Mesothelial cell of epicardium (in vitro differentiated cells): ENCODE results near the gene ARHGDIG. TPM values are rescaled to one million over a fixed set of nuclear protein-coding genes. Genes with fewer than 3 reads are reported as not detected.

ENCODE experiments used
- total RNA-seq: library from RNA; stranded (reverse); gene quantifications from 3 replicates; pipeline ENCODE4 v1.2.1, GENCODE V29; 2021

The ARHGDIG gene
- total RNA-seq, 1 donor from 2014 or later, result 3.6 TPM

Other genes starting within 250 kb of the ARHGDIG start
- gene POLR3K, start 227.0 kb upstream of the ARHGDIG start, total RNA-seq, result 8.7 to 9.2 TPM (median 9.1 TPM) in 3 replicates
- 33.1 to 34.8 TPM (median 33.9 TPM) in 3 replicates for gene SNRNP25, start 226.8 kb upstream of the ARHGDIG start, total RNA-seq
- 73.5 to 81.2 TPM (median 73.5 TPM) in 3 replicates for gene RHBDF1, start 208.0 kb upstream of the ARHGDIG start, total RNA-seq
- 43.4 to 44.7 TPM (median 44.2 TPM) in 3 replicates for gene MPG, start 202.4 kb upstream of the ARHGDIG start, total RNA-seq
- gene NPRL3, start 141.9 kb upstream of the ARHGDIG start, total RNA-seq, result 43.5 to 45.8 TPM (median 44.5 TPM) in 3 replicates
- gene HBZ, start 127.9 kb upstream of the ARHGDIG start, total RNA-seq, result not detected in 3 replicates
- not detected in 3 replicates for gene HBM, start 114.6 kb upstream of the ARHGDIG start, total RNA-seq
- gene HBA2, start 107.7 kb upstream of the ARHGDIG start, total RNA-seq, result not detected in 3 replicates
- not detected in 3 replicates for gene HBA1, start 103.9 kb upstream of the ARHGDIG start, total RNA-seq
- gene HBQ1, start 100.1 kb upstream of the ARHGDIG start, total RNA-seq, result 0.60 to 1.1 TPM (median 0.91 TPM) in 3 replicates
- 191 to 203 TPM (median 193 TPM) in 3 replicates for gene LUC7L, start 51.1 kb upstream of the ARHGDIG start, total RNA-seq
- gene FAM234A, start 45.8 kb upstream of the ARHGDIG start, total RNA-seq, result 133 to 137 TPM (median 137 TPM) in 3 replicates
- 3.4 to 4.0 TPM (median 3.5 TPM) in 3 replicates for gene RGS11, start 4.6 kb upstream of the ARHGDIG start, total RNA-seq
- 2.1 to 3.3 TPM (median 2.7 TPM) in 3 replicates for gene PDIA2, start 2.6 kb downstream of the ARHGDIG start, total RNA-seq
- 31.1 to 34.0 TPM (median 33.2 TPM) in 3 replicates for gene AXIN1, start 72.1 kb downstream of the ARHGDIG start, total RNA-seq
- 75.3 to 75.9 TPM (median 75.9 TPM) in 3 replicates for gene MRPL28, start 89.9 kb downstream of the ARHGDIG start, total RNA-seq
- gene PGAP6, start 101.4 kb downstream of the ARHGDIG start, total RNA-seq, result 48.6 to 51.4 TPM (median 49.0 TPM) in 3 replicates
- 252 to 258 TPM (median 253 TPM) in 3 replicates for gene NME4, start 116.6 kb downstream of the ARHGDIG start, total RNA-seq
- gene DECR2, start 121.3 kb downstream of the ARHGDIG start, total RNA-seq, result 29.3 to 35.4 TPM (median 31.2 TPM) in 3 replicates
- gene RAB11FIP3, start 145.1 kb downstream of the ARHGDIG start, total RNA-seq, result 53.9 to 68.8 TPM (median 59.7 TPM) in 3 replicates
- 48.2 to 49.1 TPM (median 48.7 TPM) in 3 replicates for gene CAPN15, start 247.1 kb downstream of the ARHGDIG start, total RNA-seq